T-cell (primary cell): ENCODE results near the gene BRD2. TPM values are rescaled to one million over a fixed set of nuclear protein-coding genes. Genes with fewer than 3 reads are reported as not detected.

Source experiments
- ATAC-seq, 4 experiments: fragments of 200-7000 bp in 3 of 4; fragments of 150-1000 bp in 1 of 4; cut with Tn5 transposase; replicated peaks in 1 of 4; 1 replicate in 3 of 4; 2 replicates in 1 of 4; pipeline ENCODE4 v1.10.0; 2021; ENCODE audit warnings: moderate library complexity in 3 of 4, mild to moderate bottlenecking in 2 of 4, moderate number of reproducible peaks in 1 of 4
- CTCF ChIA-PET, 2 donors: fragments of 300-600 bp; sonication (Branson Sonifier 250); formaldehyde crosslinking; loops; one replicate each; lab custom pipeline; 2022; ENCODE audit warnings: antibody characterized with exemption in 2 of 2; lab: Charles Lee
- POLR2A ChIA-PET, 2 donors: fragments of 300-600 bp; sonication (Branson Sonifier 250); formaldehyde crosslinking; loops; one replicate each; lab custom pipeline; 2022; ENCODE audit warnings: antibody characterized with exemption in 2 of 2; lab: Charles Lee
- DNase-seq, 35 experiments: peaks; one replicate each; pipeline versions ENCODE4 v3.0.0 to v3.0.0-alpha.2; 2013 to 2023
- H3K27ac ChIP-seq: one replicate; pipeline ENCODE4 v1.5.1; 2013; ENCODE audit warnings: low read length
- H3K27me3 ChIP-seq, 2 experiments: replicated peaks in 1 of 2; 1 replicate in 1 of 2; 2 replicates in 1 of 2; pipeline versions ENCODE4 v1.6.1 to v1.7.0; 2013; ENCODE audit warnings: low read length in 1 of 2, mixed read lengths in 1 of 2; ENCODE audit not compliant: control insufficient read depth in 2 of 2, insufficient read depth in 2 of 2; ENCODE audit errors: extremely low read depth in 1 of 2
- H3K36me3 ChIP-seq, 2 donors: 1 replicate in 1 of 2; 2 replicates in 1 of 2; pipeline versions ENCODE4 v1.6.1 to v1.7.0; 2013; ENCODE audit warnings: low read length in 1 of 2; ENCODE audit not compliant: control insufficient read depth in 2 of 2, insufficient read depth in 1 of 2; ENCODE audit errors: extremely low read depth in 1 of 2
- H3K4me1 ChIP-seq, 2 experiments: 1 replicate in 1 of 2; 2 replicates in 1 of 2; pipeline versions ENCODE4 v1.6.1 to v1.7.0; 2013; ENCODE audit warnings: low read length in 2 of 2, mixed read lengths in 1 of 2; ENCODE audit not compliant: insufficient read depth in 2 of 2, control insufficient read depth in 1 of 2; ENCODE audit errors: extremely low read depth in 1 of 2
- H3K4me3 ChIP-seq, 2 donors: 1 replicate in 1 of 2; 2 replicates in 1 of 2; pipeline versions ENCODE4 v1.5.1 to v1.7.0; 2013; ENCODE audit warnings: mild to moderate bottlenecking in 2 of 2, low read length in 1 of 2, moderate library complexity in 1 of 2; ENCODE audit not compliant: control insufficient read depth in 1 of 2; ENCODE audit errors: extremely low read depth in 1 of 2
- H3K9me3 ChIP-seq: 2 replicates; pipeline ENCODE4 v1.7.0; 2013
- H3K27ac Mint-ChIP-seq, 2 donors: one replicate each; pipeline ENCODE4 v1.8.0; 2020 to 2021; ENCODE audit warnings: mild to moderate bottlenecking in 2 of 2, mixed read lengths in 2 of 2
- H3K27me3 Mint-ChIP-seq, 2 donors: one replicate each; pipeline ENCODE4 v1.8.0; 2021 to 2022; ENCODE audit warnings: mixed read lengths in 2 of 2
- H3K36me3 Mint-ChIP-seq: one replicate; pipeline ENCODE4 v1.8.0; 2021; ENCODE audit warnings: mixed read lengths
- H3K4me1 Mint-ChIP-seq, 3 donors: one replicate each; pipeline ENCODE4 v1.8.0; 2020 to 2022; ENCODE audit warnings: mixed read lengths in 3 of 3, mild to moderate bottlenecking in 1 of 3
- H3K4me3 Mint-ChIP-seq, 3 donors: one replicate each; pipeline ENCODE4 v1.8.0; 2020 to 2022; ENCODE audit warnings: mild to moderate bottlenecking in 3 of 3, mixed read lengths in 3 of 3, moderate library complexity in 3 of 3
- H3K9me3 Mint-ChIP-seq, 3 donors: one replicate each; pipeline ENCODE4 v1.8.0; 2020 to 2022; ENCODE audit warnings: mixed read lengths in 3 of 3
- WGBS: methylation state at CpG from one replicate; pipeline ENCODE4 v1.1.5; 2013; ENCODE audit warnings: missing lambda C conversion rate; ENCODE audit not compliant: insufficient coverage; 5-methylcytosine and 5-hydroxymethylcytosine counted together
- total RNA-seq, 35 experiments: library from RNA in 6 of 35; stranded (reverse) in 6 of 35; fragments of 120-200 nt in 1 of 35; gene quantifications; one replicate each; pipeline versions ENCODE4 v1.2.1 to v1.2.4 and lab custom pipeline; 2013 to 2026

BRD2 gene
- total RNA-seq, 5 donors from 2014 or later (not counting 1 experiment from before 2014, with no cell fraction given), result 320 to 383 (median 358) TPM

DNA sequence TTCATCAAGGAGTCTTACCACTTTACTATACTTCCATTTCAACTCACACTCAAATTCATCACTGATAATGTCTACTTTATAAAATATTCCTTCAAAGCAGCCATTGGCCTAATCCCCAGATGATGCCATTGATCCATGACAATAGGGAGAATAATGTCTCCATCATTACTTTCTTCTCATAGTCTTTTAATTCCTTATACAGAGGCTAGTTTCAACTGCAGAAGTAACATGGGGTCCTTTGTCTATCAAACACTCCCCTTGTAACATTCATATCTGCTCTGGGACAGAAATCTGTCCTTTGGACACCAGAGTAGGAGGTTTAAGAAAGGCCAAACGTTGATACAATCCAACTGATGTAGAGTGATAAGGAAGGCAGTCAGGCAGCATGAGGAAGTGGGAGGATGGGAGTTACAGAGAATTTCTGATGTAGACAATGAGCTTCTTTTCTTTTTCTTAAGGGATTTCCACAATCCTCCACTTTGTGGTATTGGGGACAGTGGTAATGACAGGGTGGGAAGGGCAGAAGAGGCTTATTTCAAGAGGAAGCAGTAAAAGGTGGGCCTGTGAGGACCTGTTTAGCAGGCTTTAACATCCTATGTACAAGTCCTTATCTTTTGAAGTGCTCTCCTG is 59.9 kb downstream of the BRD2 start:
- Histone ChIP-seq H3K36me3 (no peaks in the 10 kb centered on the region), H3K4me3 (no peak overlapping the region), H3K27me3 (peaks cover 0 to 9% of the 10 kb centered on the region in 2 experiments), H3K4me1 (peaks cover 0 to 9% of the 10 kb centered on the region in 2 experiments), H3K27ac (peak overlapping the region; percentile 11), H3K9me3 (no peaks in the 10 kb centered on the region)
- DNase-seq (no peak), ATAC-seq (no peak)
- ChIA-PET CTCF (interaction anchor here in 1 of 2 donors (1.0 to 1.3 kb wide), 3 partner anchors 47 to 220 kb away, joined by 3 read pairs; partner anchors contain the start of gene HLA-DPB1), POLR2A (interaction anchor here in 1 of 2 donors (0.6 to 1.2 kb wide), 2 partner anchors 43 to 57 kb away, joined by 4 to 5 read pairs; no protein-coding TSS in a partner anchor)
- H3K9me3 Mint-ChIP-seq, result no peaks in the 10 kb centered on the region
- H3K27ac Mint-ChIP-seq, result peak overlapping the region in 1 of 2 donors; percentile 20
- H3K4me1 Mint-ChIP-seq, result peaks cover 0 to 17% (median 7%) of the 10 kb centered on the region in 3 donors
- WGBS, result no CpG with 5 or more reads among the region's 1 CpG
- no peaks in the 10 kb centered on the region for H3K36me3 Mint-ChIP-seq
- peaks cover 4 to 5% of the 10 kb centered on the region in 2 donors for H3K27me3 Mint-ChIP-seq
- no peak overlapping the region for H3K4me3 Mint-ChIP-seq

GRCh38 chr6:33029328-33030184 is 61.2 kb downstream of the BRD2 start:
- H3K27ac Mint-ChIP-seq, result peak overlapping the region in 1 of 2 donors; percentile 84
- ATAC-seq, result peak; percentile 43 to 80 (median 52)
- H3K4me1 Mint-ChIP-seq, result peaks cover 0 to 17% (median 7%) of the 10 kb centered on the region in 3 donors
- H3K4me3 Mint-ChIP-seq, result no peak overlapping the region
- WGBS, result 72% methylated on average over 3 of the region's 6 CpGs
- CTCF ChIA-PET, result interaction anchor here in 1 of 2 donors (1.2 to 1.3 kb wide), 2 partner anchors 46 to 50 kb away, joined by 3 read pairs; partner anchors contain the start of gene HLA-DPB1
- Histone ChIP-seq H3K27me3 (peaks cover 0 to 9% of the 10 kb centered on the region in 2 experiments), H3K9me3 (no peaks in the 10 kb centered on the region), H3K27ac (peak overlapping the region; percentile 68), H3K36me3 (no peaks in the 10 kb centered on the region), H3K4me3 (no peak overlapping the region), H3K4me1 (peaks cover 0 to 9% of the 10 kb centered on the region in 2 experiments)
- DNase-seq, result peak in 3 of 35 experiments; percentile 12 to 52 (median 37)
- POLR2A ChIA-PET, result interaction anchor here (0.6 to 1.2 kb wide), 4 partner anchors 45 to 277 kb away, joined by 3 to 9 read pairs (median 4); partner anchors contain the start of gene HLA-DPA1 (in 1 of the 2)
- H3K27me3 Mint-ChIP-seq, result peaks cover 5 to 10% of the 10 kb centered on the region in 2 donors
- peaks cover 0 to 2% (median 0%) of the 10 kb centered on the region in 3 donors for H3K9me3 Mint-ChIP-seq
- H3K36me3 Mint-ChIP-seq, result peaks cover 2% of the 10 kb centered on the region

DNA sequence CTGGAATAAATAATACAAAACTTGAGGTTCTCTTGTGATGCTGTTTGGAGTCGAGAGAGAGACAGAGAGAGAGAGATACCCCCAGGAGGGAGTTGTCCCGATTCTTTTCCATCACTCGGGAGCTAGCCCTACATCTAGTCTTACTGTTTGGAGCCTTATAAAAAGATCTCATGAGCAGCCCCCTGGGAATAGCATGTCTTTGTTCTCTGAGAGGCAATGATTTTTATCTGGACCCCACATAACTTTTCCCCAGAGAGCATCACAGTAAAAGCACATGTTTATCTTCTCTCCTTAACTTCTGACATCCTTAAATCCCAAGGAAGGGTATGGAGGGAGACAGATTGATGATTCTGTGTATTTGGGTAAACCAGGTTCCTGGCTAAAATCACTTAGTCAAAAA is 61.9 kb downstream of the BRD2 start:
- Mint-ChIP-seq H3K36me3 (peaks cover 3% of the 10 kb centered on the region), H3K27me3 (peaks cover 8 to 11% of the 10 kb centered on the region in 2 donors), H3K9me3 (peaks cover 0 to 9% (median 0%) of the 10 kb centered on the region in 3 donors), H3K27ac (peak overlapping the region in 1 of 2 donors; percentile 84), H3K4me1 (peaks cover 0 to 17% (median 7%) of the 10 kb centered on the region in 3 donors), H3K4me3 (no peak overlapping the region)
- no CpG with 5 or more reads among the region's 3 CpGs for WGBS
- DNase-seq (no peak), ATAC-seq (no peak)
- H3K27me3 ChIP-seq, result peaks cover 0 to 9% of the 10 kb centered on the region in 2 experiments
- no peaks in the 10 kb centered on the region for H3K36me3 ChIP-seq
- peaks cover 0 to 9% of the 10 kb centered on the region in 2 experiments for H3K4me1 ChIP-seq
- no peaks in the 10 kb centered on the region for H3K9me3 ChIP-seq
- H3K4me3 ChIP-seq, result no peak overlapping the region
- peak overlapping the region; percentile 68 for H3K27ac ChIP-seq
- ChIA-PET CTCF (no interaction called here), POLR2A (interaction anchor here in 1 of 2 donors (1.1 kb wide), 1 partner anchor 44 kb away, joined by 5 read pairs; the partner anchor contains the start of gene HLA-DPA1)

Other genes starting within 250 kb of the BRD2 start
- 1 to 10 TPM in 3 of 5 donors, under 1 TPM in 2; 0.35 to 2.7 (median 1.1) TPM for gene HLA-DQA2, start 227.2 kb upstream of the BRD2 start, total RNA-seq
- gene HLA-DQB2, start 205.1 kb upstream of the BRD2 start, total RNA-seq, result 1 to 10 TPM in 2 of 5 donors, under 1 TPM in 2, not detected in 1; 0.70 to 3.1 (median 1.3) TPM
- gene HLA-DOB, start 151.6 kb upstream of the BRD2 start, total RNA-seq, result 1 to 10 TPM; 3.3 to 8.2 (median 3.9) TPM
- 100 to 1,000 TPM; 116 to 147 (median 140) TPM for gene TAP2, start 129.9 kb upstream of the BRD2 start, total RNA-seq
- gene PSMB8, start 124.5 kb upstream of the BRD2 start, total RNA-seq, result 100 to 1,000 TPM; 131 to 171 (median 150) TPM
- gene TAP1, start 114.9 kb upstream of the BRD2 start, total RNA-seq, result 100 to 1,000 TPM; 117 to 163 (median 147) TPM
- 100 to 1,000 TPM; 110 to 173 (median 134) TPM for gene PSMB9, start 114.4 kb upstream of the BRD2 start, total RNA-seq
- gene HLA-DMB, start 27.6 kb upstream of the BRD2 start, total RNA-seq, result 10 to 100 TPM in 3 of 5 donors, 1 to 10 TPM in 2; 8.8 to 30.6 (median 10.6) TPM
- gene HLA-DMA, start 15.5 kb upstream of the BRD2 start, total RNA-seq, result 10 to 100 TPM; 22.3 to 37.8 (median 27.5) TPM
- gene HLA-DOA, start 41.0 kb downstream of the BRD2 start, total RNA-seq, result 10 to 100 TPM in 3 of 5 donors, 1 to 10 TPM in 2; 6.1 to 17.0 (median 13.4) TPM
- gene HLA-DPA1, start 105.1 kb downstream of the BRD2 start, total RNA-seq, result 10 to 100 TPM; 29.6 to 68.4 (median 35.9) TPM
- 10 to 100 TPM; 41.2 to 78.9 (median 58.4) TPM for gene HLA-DPB1, start 107.4 kb downstream of the BRD2 start, total RNA-seq
- 1 to 10 TPM; 1.3 to 9.7 (median 2.7) TPM for gene COL11A2, start 223.9 kb downstream of the BRD2 start, total RNA-seq
- 100 to 1,000 TPM in 2 of 5 donors, 10 to 100 TPM in 3; 65.5 to 104 (median 96.4) TPM for gene RXRB, start 232.1 kb downstream of the BRD2 start, total RNA-seq
- 10 to 100 TPM; 19.1 to 44.0 (median 41.3) TPM for gene SLC39A7, start 232.3 kb downstream of the BRD2 start, total RNA-seq
- gene HSD17B8, start 236.1 kb downstream of the BRD2 start, total RNA-seq, result 10 to 100 TPM; 13.9 to 27.7 (median 24.4) TPM
- gene RING1, start 239.9 kb downstream of the BRD2 start, total RNA-seq, result 10 to 100 TPM; 37.7 to 43.8 (median 42.6) TPM